Type B pancreatic cell (in vitro differentiated cells): ENCODE results near the gene TGFBRAP1. TPM values are rescaled to one million over a fixed set of nuclear protein-coding genes. Genes with fewer than 3 reads are reported as not detected.

Experiments used
- DNase-seq: peaks from one replicate; pipeline ENCODE4 v3.0.0; 2021; ENCODE audit warnings: mixed read lengths; ENCODE audit not compliant: unreplicated experiment; ENCODE audit errors: extremely low spot score
- H3K27ac Mint-ChIP-seq: 2 replicates; pipeline ENCODE4 v1.8.0; 2021; ENCODE audit warnings: mild to moderate bottlenecking, mixed read lengths
- H3K27me3 Mint-ChIP-seq: 2 replicates; pipeline ENCODE4 v1.8.0; 2021; ENCODE audit warnings: mixed read lengths
- H3K36me3 Mint-ChIP-seq: 2 replicates; pipeline ENCODE4 v1.8.0; 2021; ENCODE audit warnings: mixed read lengths
- H3K4me1 Mint-ChIP-seq: one replicate; pipeline ENCODE4 v1.8.0; 2021; ENCODE audit warnings: mixed read lengths; ENCODE audit not compliant: unreplicated experiment
- H3K4me3 Mint-ChIP-seq: 2 replicates; pipeline ENCODE4 v1.8.0; 2021; ENCODE audit warnings: mild to moderate bottlenecking, mixed read lengths
- H3K9me3 Mint-ChIP-seq: 2 replicates; pipeline ENCODE4 v1.8.0; 2021; ENCODE audit warnings: mixed read lengths
- CTCF ChIP-seq: fragments of 200-600 bp; sonication (generic); conservative IDR thresholded peaks from 2 replicates; pipeline ENCODE4 v1.5.0; 2021; ENCODE audit warnings: antibody characterized with exemption, mild to moderate bottlenecking
- total RNA-seq: library from RNA; stranded (reverse); gene quantifications from 2 replicates; pipeline ENCODE4 v1.2.1, GENCODE V29; 2021; ENCODE audit warnings: low replicate concordance

The TGFBRAP1 gene
- total RNA-seq, 1 donor from 2014 or later = 17.5 TPM

- TF ChIP-seq CTCF = no peak
- Mint-ChIP-seq H3K36me3 (peaks cover 3% of the 10 kb centered on the region), H3K4me1 (peaks cover 14% of the 10 kb centered on the region), H3K27me3 (no peaks in the 10 kb centered on the region), H3K27ac (no peak overlapping the region), H3K9me3 (no peaks in the 10 kb centered on the region), H3K4me3 (no peak overlapping the region)
- no peak for DNase-seq
These were observed 7.5 kb downstream of the TGFBRAP1 start for GRCh38 chr2:105321875-105322646.

DNA sequence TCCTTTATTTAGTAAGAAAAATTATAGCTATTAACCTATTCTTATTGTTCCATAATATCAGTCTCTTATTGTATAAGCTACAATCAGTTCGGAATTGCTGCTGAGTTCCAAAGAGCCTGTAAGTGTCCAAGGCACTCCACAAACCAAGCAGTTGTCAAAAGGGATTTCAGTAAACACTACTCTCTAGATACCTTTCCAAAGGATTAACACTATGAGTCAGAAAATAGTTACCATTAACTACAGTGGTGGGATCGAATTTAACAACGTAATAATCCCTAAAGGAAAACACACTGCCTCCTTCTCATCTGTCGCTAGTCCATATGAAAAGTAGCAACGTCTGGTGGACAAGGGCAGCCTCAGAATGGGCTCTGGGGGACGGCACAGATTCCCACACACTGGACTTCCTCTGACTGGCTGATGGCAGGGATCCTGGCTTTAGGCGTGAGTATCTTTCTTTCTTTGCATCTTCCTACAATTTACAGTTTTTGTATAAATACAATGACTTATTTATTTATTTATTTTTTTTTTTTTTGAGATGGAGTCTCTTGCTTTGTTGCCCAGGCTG is 8.8 kb downstream of the TGFBRAP1 start:
- H3K27ac Mint-ChIP-seq = no peak overlapping the region
- no peaks in the 10 kb centered on the region for H3K27me3 Mint-ChIP-seq

GRCh38 chr2:105317937-105318336 is 11.6 kb downstream of the TGFBRAP1 start:
- Mint-ChIP-seq H3K9me3 (no peaks in the 10 kb centered on the region), H3K4me3 (no peak overlapping the region), H3K36me3 (peaks cover 3% of the 10 kb centered on the region), H3K27ac (no peak overlapping the region), H3K27me3 (no peaks in the 10 kb centered on the region), H3K4me1 (peaks cover 9% of the 10 kb centered on the region)
- no peak for TF ChIP-seq CTCF
- no peak for DNase-seq

More for the DNA sequence above, 8.8 kb downstream of the TGFBRAP1 start:
- Mint-ChIP-seq H3K4me3 (no peak overlapping the region), H3K4me1 (peaks cover 14% of the 10 kb centered on the region), H3K36me3 (peaks cover 3% of the 10 kb centered on the region), H3K9me3 (no peaks in the 10 kb centered on the region)
- no peak for TF ChIP-seq CTCF
- no peak for DNase-seq

GRCh38 chr2:105315314-105315713 is 14.2 kb downstream of the TGFBRAP1 start:
- peaks cover 3% of the 10 kb centered on the region for H3K4me1 Mint-ChIP-seq
- H3K27me3 Mint-ChIP-seq = no peaks in the 10 kb centered on the region
- TF ChIP-seq CTCF = no peak
- no peak overlapping the region for H3K4me3 Mint-ChIP-seq
- no peak overlapping the region for H3K27ac Mint-ChIP-seq
- peaks cover 3% of the 10 kb centered on the region for H3K36me3 Mint-ChIP-seq
- no peaks in the 10 kb centered on the region for H3K9me3 Mint-ChIP-seq
- DNase-seq = no peak

- Mint-ChIP-seq H3K36me3 (peaks cover 3% of the 10 kb centered on the region), H3K27ac (no peak overlapping the region), H3K9me3 (no peaks in the 10 kb centered on the region), H3K4me3 (no peak overlapping the region), H3K27me3 (no peaks in the 10 kb centered on the region), H3K4me1 (no peaks in the 10 kb centered on the region)
- DNase-seq = no peak
- TF ChIP-seq CTCF = no peak
These were observed 15.7 kb downstream of the TGFBRAP1 start for GRCh38 chr2:105313877-105314276.
